Measurements from ENCODE around the gene PPIL4.

GRCh38 chr6:149484733-149485700 lies 60.8 kb downstream of the PPIL4 start, which contains the start of gene ZC3H12D:
- TF ChIP-seq CTCF (IDR thresholded peaks at IDR 0.05; ENCODE audit: borderline replicate concordance, extremely low read depth, low read length, poor library complexity, severe bottlenecking) = peak; percentile 83
- no peak for TF ChIP-seq EZH2 (IDR thresholded peaks at IDR 0.05; ENCODE audit: borderline replicate concordance, low read depth, low read length, severe bottlenecking)

Data from DND-41 (cell line).